K562 (cell line): ENCODE data around the gene PCAT6. TPM values are rescaled to one million over a fixed set of nuclear protein-coding genes. Genes with fewer than 3 reads are reported as not detected.

Experiments used
- CBFB ChIP-seq: sonication (generic); formaldehyde crosslinking; IDR thresholded peaks from 2 replicates; pipeline ENCODE4 v1.4.0; 2020; ENCODE audit warnings: mild to moderate bottlenecking, missing genetic modification reagents
- CHD2 ChIP-seq: IDR thresholded peaks from 2 replicates; pipeline ENCODE4 v1.6.1; 2011; ENCODE audit warnings: low read depth, low read length
- E2F4 ChIP-seq: sonication (generic); formaldehyde crosslinking; IDR thresholded peaks from 2 replicates; pipeline ENCODE4 v1.8.0; 2022; ENCODE audit warnings: mild to moderate bottlenecking, low read depth, missing genetic modification reagents
- E2F5 ChIP-seq: sonication (generic); formaldehyde crosslinking; IDR thresholded peaks from 2 replicates; pipeline ENCODE4 v1.8.0; 2022; ENCODE audit warnings: mild to moderate bottlenecking, missing genetic modification reagents
- MAX ChIP-seq: sonication (generic); formaldehyde crosslinking; IDR thresholded peaks from 2 replicates; pipeline ENCODE4 v1.9.0; 2022; ENCODE audit warnings: mild to moderate bottlenecking, missing genetic modification reagents
- USF2 ChIP-seq: sonication (generic); formaldehyde crosslinking; IDR thresholded peaks from 2 replicates; pipeline ENCODE4 v1.5.0; 2020; ENCODE audit warnings: missing genetic modification reagents
- ZBTB17 ChIP-seq: fragments of 450-650 bp; formaldehyde crosslinking; IDR thresholded peaks from 2 replicates; pipeline ENCODE4 v1.4.0; 2020; ENCODE audit warnings: mild to moderate bottlenecking
- ZBTB26 ChIP-seq: fragments of 450-650 bp; formaldehyde crosslinking; IDR thresholded peaks from 2 replicates; pipeline ENCODE4 v1.4.0; 2022; ENCODE audit warnings: missing genetic modification characterization
- ZBTB7A ChIP-seq: IDR thresholded peaks from 2 replicates; pipeline ENCODE4 v1.6.1; 2011; ENCODE audit warnings: low read depth, mild to moderate bottlenecking, low read length, moderate library complexity, borderline replicate concordance; ENCODE audit not compliant: control insufficient read depth
- ZNF384 ChIP-seq: IDR thresholded peaks from 2 replicates; pipeline ENCODE4 v1.6.1; 2012; ENCODE audit warnings: low read depth, low read length, improper control_type of control experiment
- polyA plus RNA-seq, 8 experiments: library from polyadenylated mRNA; depleted of rRNA in 4 of 8; stranded (reverse) in 5 of 8; unstranded in 3 of 8; fragments of >200 nt; fragmentation: Nextera tagmentation in 2 of 8; fragmentation: Illumina TruSeq in 1 of 8; extraction: Ambion mirVana in 2 of 8; extraction: Trizol in 1 of 8; gene quantifications; 2 replicates each; pipeline versions ENCODE4 v1.2.1 to v1.2.3, GENCODE V29; 2011 to 2014; ENCODE audit warnings: inconsistent platforms in 1 of 8, missing spikeins in 1 of 8
- total RNA-seq, 7 experiments: library from RNA; depleted of rRNA in 6 of 7; stranded (reverse); fragments of >200 nt in 6 of 7; fragmentation: Illumina TruSeq in 2 of 7; extraction: Trizol in 2 of 7; gene quantifications; 2 replicates each; pipeline versions ENCODE4 v1.2.1 to v1.2.3, GENCODE V29; 2011 to 2021; ENCODE audit warnings: low replicate concordance in 1 of 7

The PCAT6 gene
- total and polyA plus RNA-seq, 9 of the 15 experiments (the other 6 are each of a cell fraction or from before 2014, with no cell fraction given): 0.25 to 2.4 (median 0.54) TPM; not detected in 1

- peak; percentile 79 for TF ChIP-seq MAX
- TF ChIP-seq E2F4 (CRISPR knock-in tag): 0 out of 2 replicates have a peak, but pooled peaks have one; percentile 5
- 0 out of 2 replicates have a peak, but pooled peaks have one; percentile 11 for TF ChIP-seq ZBTB17
- TF ChIP-seq ZBTB26 (CRISPR knock-in tag): 0 out of 2 replicates have a peak, but pooled peaks have one; percentile 35
- peak; percentile 33; the same call in 1 of the 2 replicates for TF ChIP-seq ZBTB7A
- peak; percentile 11; the same call in 1 of the 2 replicates for TF ChIP-seq USF2 (CRISPR knock-in tag)
- 0 out of 2 replicates have a peak, but pooled peaks have one; percentile 25 for TF ChIP-seq CBFB (CRISPR knock-in tag)
- TF ChIP-seq ZNF384: 0 out of 2 replicates have a peak, but pooled peaks have one; percentile 3
- no peak for TF ChIP-seq CHD2
- 0 out of 2 replicates have a peak, but pooled peaks have one; percentile 32 for TF ChIP-seq E2F5 (CRISPR knock-in tag)
These were observed 782 bp downstream of the PCAT6 start (continued) for GRCh38 chr1:202811296-202812175.
